ENCODE results near the gene SIM1.

The SIM1 gene

DNA sequence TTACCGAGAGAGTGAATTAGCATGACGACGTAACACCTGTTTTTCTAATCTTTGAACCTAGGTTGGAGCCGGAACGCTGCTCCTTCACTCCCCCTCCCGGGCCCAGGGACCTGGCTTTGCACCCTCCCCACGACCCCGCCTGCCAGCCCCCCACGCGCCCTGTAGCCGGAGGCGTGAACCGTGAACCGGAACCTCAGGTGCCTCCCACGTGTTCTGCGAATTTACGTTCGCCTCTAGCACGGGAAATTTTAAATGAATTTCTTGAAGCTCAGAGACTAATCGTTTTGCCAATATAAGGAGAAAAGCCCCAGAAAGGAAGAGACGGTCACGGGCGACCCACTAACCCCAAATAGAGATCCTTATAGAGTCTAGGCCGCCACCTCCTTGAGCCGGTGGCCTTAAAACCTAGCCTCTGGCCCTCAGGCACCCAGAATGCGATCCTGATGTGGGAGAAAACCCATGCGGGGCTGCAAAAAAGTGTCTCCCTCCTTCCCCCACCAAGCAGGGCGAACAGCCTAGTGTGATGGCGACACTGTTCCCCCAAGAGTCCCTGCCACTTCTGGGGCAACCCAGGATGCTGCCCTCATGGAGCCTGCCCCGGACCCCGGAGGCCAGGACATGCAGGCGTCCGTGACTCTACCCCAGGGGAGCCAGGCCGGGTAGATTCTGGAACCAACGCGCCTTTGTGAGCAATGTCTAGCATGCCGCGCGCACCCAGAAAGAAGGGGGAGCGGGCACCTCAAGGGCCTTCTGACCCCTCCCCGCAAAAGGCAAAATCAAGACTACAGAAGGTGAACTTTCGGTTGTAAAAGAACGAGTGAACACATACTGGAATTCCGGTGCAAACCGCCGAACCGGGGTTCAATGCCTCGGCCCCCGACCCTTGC, 2.7 kb upstream of the SIM1 start:
- Histone ChIP-seq H4K12ac (ENCODE audit: low read depth, low read length) (no peak overlapping the region), H3K79me1 (ENCODE audit: low read length) (no peaks in the 10 kb centered on the region), H2AFZ (ENCODE audit: insufficient read depth, low read length, poor library complexity) (no peak overlapping the region), H3K27ac (ENCODE audit: low read depth, low read length) (no peak overlapping the region), H4K8ac (ENCODE audit: low read depth, low read length) (no peak overlapping the region), H3K36me3 (ENCODE audit: control insufficient read depth in 1 of 2, insufficient read depth in 2 of 2, low read length in 2 of 2) (no peaks in the 10 kb centered on the region), H3K4ac (ENCODE audit: low read depth, low read length) (no peak overlapping the region), H3K27me3 (ENCODE audit: insufficient read depth, low read length) (peaks cover 69% of the 10 kb centered on the region), H3K4me3 (ENCODE audit: low read depth, low read length) (no peak overlapping the region), H3K9me3 (ENCODE audit: insufficient read depth, low read depth, low read length) (peaks cover 4% of the 10 kb centered on the region), H3K4me1 (ENCODE audit: control insufficient read depth in 1 of 2, insufficient read depth in 2 of 2, low read length in 2 of 2) (peaks cover 8% of the 10 kb centered on the region in 2 experiments), H4K91ac (ENCODE audit: low read depth, low read length) (no peak overlapping the region), H3K4me2 (ENCODE audit: low read length) (no peak overlapping the region), H3K9ac (ENCODE audit: low read length) (no peak overlapping the region), H2BK5ac (ENCODE audit: low read depth, low read length, poor library complexity) (no peak overlapping the region), H3K14ac (ENCODE audit: low read length) (no peak overlapping the region), H2AK5ac (ENCODE audit: low read length) (no peak overlapping the region), H3K18ac (ENCODE audit: low read length) (no peak overlapping the region), H3K23ac (ENCODE audit: low read length) (no peak overlapping the region), H2BK12ac (ENCODE audit: low read length) (no peak overlapping the region), H3K79me2 (ENCODE audit: control insufficient read depth, insufficient read depth, low read length, poor library complexity) (no peaks in the 10 kb centered on the region), H2BK120ac (ENCODE audit: insufficient read depth, low read length, poor library complexity) (no peak overlapping the region)
- WGBS (ENCODE audit: extremely low coverage, insufficient coverage, insufficient read length), result no CpG with 5 or more reads among the region's 49 CpGs
- no peak for DNase-seq

DNA sequence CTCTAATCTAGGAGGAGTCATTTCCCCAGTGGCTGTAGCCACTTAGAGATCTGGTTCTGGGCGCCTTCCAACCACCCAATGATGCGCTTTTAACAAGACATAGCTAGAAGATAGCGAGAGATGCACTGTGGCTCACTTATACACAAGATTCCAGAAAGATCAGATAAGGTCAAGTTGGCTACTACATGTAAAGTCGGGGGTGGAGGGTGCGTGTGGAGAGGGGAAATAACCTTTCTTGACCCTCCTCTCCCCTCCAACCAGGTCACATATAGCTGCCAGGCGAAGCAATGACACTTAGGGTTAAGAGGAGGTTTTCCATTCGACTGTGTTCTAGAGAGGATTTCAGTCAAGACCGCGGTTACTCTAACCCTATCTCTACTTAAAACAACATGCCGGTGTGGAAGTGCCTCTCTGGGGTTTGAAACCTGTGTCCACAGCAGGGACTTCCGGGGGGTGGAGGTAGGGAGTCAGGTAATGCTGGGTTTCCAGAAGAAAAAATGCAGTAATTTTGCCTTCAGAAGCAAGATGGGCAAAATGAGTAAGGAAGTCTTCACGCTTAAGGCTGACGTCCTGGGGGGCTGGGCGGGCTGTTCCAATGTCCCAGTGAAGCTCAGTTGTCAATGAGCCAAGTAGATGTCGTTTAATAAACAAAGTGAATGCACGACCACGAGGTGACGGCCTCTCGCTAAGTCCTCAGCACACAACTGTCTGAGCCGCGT, 1.8 kb upstream of the SIM1 start:
- Histone ChIP-seq H4K12ac (ENCODE audit: low read depth, low read length) (no peak overlapping the region), H2BK5ac (ENCODE audit: low read depth, low read length, poor library complexity) (no peak overlapping the region), H3K18ac (ENCODE audit: low read length) (no peak overlapping the region), H2BK120ac (ENCODE audit: insufficient read depth, low read length, poor library complexity) (no peak overlapping the region), H2BK12ac (ENCODE audit: low read length) (no peak overlapping the region), H4K91ac (ENCODE audit: low read depth, low read length) (no peak overlapping the region), H3K4me2 (ENCODE audit: low read length) (no peak overlapping the region), H3K4me1 (ENCODE audit: control insufficient read depth in 1 of 2, insufficient read depth in 2 of 2, low read length in 2 of 2) (peaks cover 8% of the 10 kb centered on the region in 2 experiments), H3K23ac (ENCODE audit: low read length) (no peak overlapping the region), H2AK5ac (ENCODE audit: low read length) (no peak overlapping the region), H3K36me3 (ENCODE audit: control insufficient read depth in 1 of 2, insufficient read depth in 2 of 2, low read length in 2 of 2) (no peaks in the 10 kb centered on the region), H4K8ac (ENCODE audit: low read depth, low read length) (no peak overlapping the region), H3K9me3 (ENCODE audit: insufficient read depth, low read depth, low read length) (peaks cover 4% of the 10 kb centered on the region), H3K79me1 (ENCODE audit: low read length) (no peaks in the 10 kb centered on the region), H3K4me3 (ENCODE audit: low read depth, low read length) (no peak overlapping the region), H3K79me2 (ENCODE audit: control insufficient read depth, insufficient read depth, low read length, poor library complexity) (no peaks in the 10 kb centered on the region), H3K14ac (ENCODE audit: low read length) (no peak overlapping the region), H3K27ac (ENCODE audit: low read depth, low read length) (no peak overlapping the region), H3K27me3 (ENCODE audit: insufficient read depth, low read length) (peaks cover 69% of the 10 kb centered on the region), H3K9ac (ENCODE audit: low read length) (no peak overlapping the region), H3K4ac (ENCODE audit: low read depth, low read length) (no peak overlapping the region), H2AFZ (ENCODE audit: insufficient read depth, low read length, poor library complexity) (no peak overlapping the region)
- DNase-seq, result no peak
- no CpG with 5 or more reads among the region's 21 CpGs for WGBS (ENCODE audit: extremely low coverage, insufficient coverage, insufficient read length)

DNA sequence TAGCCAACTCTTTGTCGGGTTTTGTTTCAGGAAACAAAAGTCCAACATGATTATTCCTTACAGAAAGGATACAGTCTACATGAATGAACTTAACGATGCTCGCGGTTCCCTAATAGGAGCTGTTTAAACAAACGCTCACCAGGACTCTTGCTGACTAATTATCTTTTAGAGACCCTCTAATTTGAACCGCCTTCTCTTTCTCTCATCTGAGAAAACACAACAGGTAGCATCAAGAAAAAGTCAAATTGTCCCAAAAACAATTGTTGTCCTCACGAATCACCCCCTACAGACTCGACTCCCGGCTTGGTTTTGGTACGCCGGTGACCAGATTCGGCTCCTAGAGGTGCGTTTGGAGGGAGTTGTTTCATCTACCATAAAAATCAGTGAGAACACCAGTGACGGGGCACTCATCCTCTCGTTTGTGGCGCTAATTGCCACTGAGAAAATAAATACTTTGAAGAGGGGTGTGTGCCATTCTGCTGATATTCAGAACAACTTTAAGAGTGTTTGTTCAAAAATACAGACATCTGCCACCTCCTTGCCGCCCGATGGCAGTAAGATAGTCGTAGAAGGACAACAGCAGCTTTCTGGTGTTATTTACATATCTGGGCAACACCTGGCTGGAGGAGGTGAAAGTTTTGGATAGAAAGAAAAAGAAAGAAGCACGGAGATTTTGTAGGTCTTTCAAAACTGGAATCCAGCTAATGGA, 1.1 kb upstream of the SIM1 start:
- Histone ChIP-seq H3K27me3 (ENCODE audit: insufficient read depth, low read length) (peaks cover 74% of the 10 kb centered on the region), H4K12ac (ENCODE audit: low read depth, low read length) (no peak overlapping the region), H2BK5ac (ENCODE audit: low read depth, low read length, poor library complexity) (no peak overlapping the region), H3K18ac (ENCODE audit: low read length) (no peak overlapping the region), H3K79me1 (ENCODE audit: low read length) (no peaks in the 10 kb centered on the region), H3K9ac (ENCODE audit: low read length) (no peak overlapping the region), H3K9me3 (ENCODE audit: insufficient read depth, low read depth, low read length) (peaks cover 4% of the 10 kb centered on the region), H3K36me3 (ENCODE audit: control insufficient read depth in 1 of 2, insufficient read depth in 2 of 2, low read length in 2 of 2) (no peaks in the 10 kb centered on the region), H3K4me3 (ENCODE audit: low read depth, low read length) (no peak overlapping the region), H3K4ac (ENCODE audit: low read depth, low read length) (no peak overlapping the region), H3K27ac (ENCODE audit: low read depth, low read length) (no peak overlapping the region), H3K4me1 (ENCODE audit: control insufficient read depth in 1 of 2, insufficient read depth in 2 of 2, low read length in 2 of 2) (peaks cover 8% of the 10 kb centered on the region in 2 experiments), H2BK120ac (ENCODE audit: insufficient read depth, low read length, poor library complexity) (no peak overlapping the region), H2BK12ac (ENCODE audit: low read length) (no peak overlapping the region), H2AFZ (ENCODE audit: insufficient read depth, low read length, poor library complexity) (no peak overlapping the region), H3K14ac (ENCODE audit: low read length) (no peak overlapping the region), H3K79me2 (ENCODE audit: control insufficient read depth, insufficient read depth, low read length, poor library complexity) (no peaks in the 10 kb centered on the region), H4K8ac (ENCODE audit: low read depth, low read length) (no peak overlapping the region), H2AK5ac (ENCODE audit: low read length) (no peak overlapping the region), H4K91ac (ENCODE audit: low read depth, low read length) (no peak overlapping the region), H3K23ac (ENCODE audit: low read length) (no peak overlapping the region), H3K4me2 (ENCODE audit: low read length) (no peak overlapping the region)
- no peak for DNase-seq
- WGBS (ENCODE audit: extremely low coverage, insufficient coverage, insufficient read length), result no CpG with 5 or more reads among the region's 20 CpGs

DNA sequence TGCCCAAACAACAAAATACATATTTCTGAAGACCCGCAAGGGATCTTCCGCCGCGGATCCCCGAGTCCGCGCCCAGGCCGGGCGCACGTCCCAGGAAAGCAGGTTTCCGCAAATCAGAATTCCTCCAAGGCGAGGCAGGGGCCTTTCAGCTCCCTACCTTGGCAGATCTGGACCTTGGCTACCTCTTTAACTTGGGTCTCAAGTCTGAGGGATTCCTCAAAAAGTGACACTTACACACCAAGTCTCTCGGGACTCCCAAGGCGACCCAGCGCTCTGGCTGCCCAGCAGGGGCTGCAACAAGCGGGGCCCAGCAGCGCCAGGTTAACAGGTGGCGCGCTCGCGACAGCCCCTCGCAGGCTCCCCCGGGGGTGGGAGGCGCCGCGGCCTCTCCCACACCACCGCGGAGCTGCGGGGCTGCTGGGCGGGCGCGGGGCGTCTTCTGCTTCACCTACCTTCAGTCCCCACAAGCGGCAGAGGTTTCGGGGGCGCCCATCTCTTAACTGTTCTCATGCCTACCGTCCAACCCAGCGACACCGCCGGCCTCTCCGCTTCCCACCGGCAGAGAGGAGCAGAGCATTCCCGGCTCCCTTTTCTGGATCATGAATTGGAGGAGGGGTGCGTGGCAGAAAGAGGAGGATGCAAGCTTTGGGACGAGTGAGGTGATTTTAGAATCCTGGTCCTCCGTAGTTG, 414 bp downstream of the SIM1 start:
- Histone ChIP-seq H2BK12ac (ENCODE audit: low read length) (no peak overlapping the region), H3K79me2 (ENCODE audit: control insufficient read depth, insufficient read depth, low read length, poor library complexity) (no peaks in the 10 kb centered on the region), H3K79me1 (ENCODE audit: low read length) (no peaks in the 10 kb centered on the region), H4K91ac (ENCODE audit: low read depth, low read length) (no peak overlapping the region), H3K14ac (ENCODE audit: low read length) (no peak overlapping the region), H2BK5ac (ENCODE audit: low read depth, low read length, poor library complexity) (no peak overlapping the region), H3K4me1 (ENCODE audit: control insufficient read depth in 1 of 2, insufficient read depth in 2 of 2, low read length in 2 of 2) (peaks cover 8% of the 10 kb centered on the region in 2 experiments), H3K18ac (ENCODE audit: low read length) (no peak overlapping the region), H2AFZ (ENCODE audit: insufficient read depth, low read length, poor library complexity) (no peak overlapping the region), H2BK120ac (ENCODE audit: insufficient read depth, low read length, poor library complexity) (no peak overlapping the region), H3K27me3 (ENCODE audit: insufficient read depth, low read length) (peaks cover 68% of the 10 kb centered on the region), H3K36me3 (ENCODE audit: control insufficient read depth in 1 of 2, insufficient read depth in 2 of 2, low read length in 2 of 2) (no peaks in the 10 kb centered on the region), H3K4me3 (ENCODE audit: low read depth, low read length) (no peak overlapping the region), H3K23ac (ENCODE audit: low read length) (no peak overlapping the region), H4K12ac (ENCODE audit: low read depth, low read length) (no peak overlapping the region), H3K4ac (ENCODE audit: low read depth, low read length) (no peak overlapping the region), H3K9ac (ENCODE audit: low read length) (no peak overlapping the region), H3K4me2 (ENCODE audit: low read length) (peak overlapping the region; percentile 65), H3K9me3 (ENCODE audit: insufficient read depth, low read depth, low read length) (peaks cover 4% of the 10 kb centered on the region), H4K8ac (ENCODE audit: low read depth, low read length) (no peak overlapping the region), H3K27ac (ENCODE audit: low read depth, low read length) (no peak overlapping the region), H2AK5ac (ENCODE audit: low read length) (no peak overlapping the region)
- no peak for DNase-seq
- no CpG with 5 or more reads among the region's 46 CpGs for WGBS (ENCODE audit: extremely low coverage, insufficient coverage, insufficient read length)
